Measurements from ENCODE around the gene PACSIN2.

Gene PACSIN2

GRCh38 chr22:43047605-43048004 lies 32.7 kb upstream of the PACSIN2 start:
- Histone ChIP-seq H3K27me3 (replicated peaks; ENCODE audit: control insufficient read depth, insufficient read depth, low read length) (no peaks in the 10 kb centered on the region), H3K36me3 (ENCODE audit: control insufficient read depth, insufficient read depth, low read length) (no peaks in the 10 kb centered on the region), H3K4me3 (replicated peaks; ENCODE audit: low read depth, low read length) (no peak overlapping the region)
- no peak for DNase-seq (ENCODE audit: extremely low read depth, insufficient read length)
- TF ChIP-seq CTCF (IDR thresholded peaks at IDR 0.05; ENCODE audit: insufficient read depth, low read length, poor library complexity, severe bottlenecking) = no peak

DNA sequence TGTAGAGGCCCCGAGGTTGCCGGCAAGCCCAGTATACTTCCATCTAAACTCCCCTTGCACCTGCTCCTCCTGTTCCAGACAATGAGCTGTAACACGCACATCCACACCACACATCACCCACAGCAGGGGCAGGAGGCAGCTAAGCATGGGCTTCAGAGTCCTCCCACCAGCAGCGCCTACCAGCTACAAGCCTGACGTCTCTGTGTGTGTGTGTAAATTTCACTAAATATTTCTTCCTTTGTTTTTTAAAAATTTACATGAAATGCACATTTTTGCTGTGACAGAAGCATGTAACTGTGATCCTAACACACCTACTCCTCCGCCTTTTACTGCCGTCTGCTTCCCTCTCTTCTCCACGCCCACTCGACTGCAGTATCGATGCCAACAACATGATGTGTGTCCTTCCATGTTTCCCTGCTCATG lies 29.4 kb upstream of the PACSIN2 start:
- no peaks in the 10 kb centered on the region for H3K36me3 ChIP-seq (ENCODE audit: control insufficient read depth, insufficient read depth, low read length)
- no peak for TF ChIP-seq CTCF (IDR thresholded peaks at IDR 0.05; ENCODE audit: insufficient read depth, low read length, poor library complexity, severe bottlenecking)
- H3K4me3 ChIP-seq (replicated peaks; ENCODE audit: low read depth, low read length) = no peak overlapping the region
- no peak for DNase-seq (ENCODE audit: extremely low read depth, insufficient read length)
- H3K27me3 ChIP-seq (replicated peaks; ENCODE audit: control insufficient read depth, insufficient read depth, low read length) = no peaks in the 10 kb centered on the region

- no peak for TF ChIP-seq CTCF (IDR thresholded peaks at IDR 0.05; ENCODE audit: insufficient read depth, low read length, poor library complexity, severe bottlenecking)
Observed at GRCh38 chr22:43042101-43042780, 27.3 kb upstream of the PACSIN2 start.

DNA sequence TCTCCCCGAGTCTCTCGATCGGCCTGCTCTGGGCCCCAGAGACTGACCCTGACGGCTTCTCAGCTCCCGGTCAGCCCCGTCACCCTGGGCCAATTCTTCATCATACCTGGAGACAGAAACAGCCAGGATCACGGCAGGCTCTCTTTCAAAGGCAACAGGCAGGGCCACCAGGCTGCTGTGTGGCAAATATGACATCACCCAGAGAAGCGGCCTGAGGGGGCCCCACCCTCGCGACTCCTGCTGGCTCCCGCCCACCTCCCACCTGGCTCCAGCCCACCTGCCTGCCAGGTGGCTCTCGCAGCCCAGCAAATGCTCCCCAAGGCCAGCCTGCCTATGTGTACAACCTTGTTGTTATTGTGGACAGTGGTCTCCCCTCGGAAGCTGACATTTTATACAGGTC lies 24.9 kb upstream of the PACSIN2 start:
- no peak for TF ChIP-seq CTCF (IDR thresholded peaks at IDR 0.05; ENCODE audit: insufficient read depth, low read length, poor library complexity, severe bottlenecking)
- H3K27me3 ChIP-seq (replicated peaks; ENCODE audit: control insufficient read depth, insufficient read depth, low read length) = no peaks in the 10 kb centered on the region
- H3K36me3 ChIP-seq (ENCODE audit: control insufficient read depth, insufficient read depth, low read length) = no peaks in the 10 kb centered on the region
- no peak for DNase-seq (ENCODE audit: extremely low read depth, insufficient read length)
- no peak overlapping the region for H3K4me3 ChIP-seq (replicated peaks; ENCODE audit: low read depth, low read length)

More at GRCh38 chr22:43042101-43042780, 27.3 kb upstream of the PACSIN2 start:
- no peak for DNase-seq (ENCODE audit: extremely low read depth, insufficient read length)
- Histone ChIP-seq H3K4me3 (replicated peaks; ENCODE audit: low read depth, low read length) (no peak overlapping the region), H3K27me3 (replicated peaks; ENCODE audit: control insufficient read depth, insufficient read depth, low read length) (no peaks in the 10 kb centered on the region), H3K36me3 (ENCODE audit: control insufficient read depth, insufficient read depth, low read length) (no peaks in the 10 kb centered on the region)

DNA sequence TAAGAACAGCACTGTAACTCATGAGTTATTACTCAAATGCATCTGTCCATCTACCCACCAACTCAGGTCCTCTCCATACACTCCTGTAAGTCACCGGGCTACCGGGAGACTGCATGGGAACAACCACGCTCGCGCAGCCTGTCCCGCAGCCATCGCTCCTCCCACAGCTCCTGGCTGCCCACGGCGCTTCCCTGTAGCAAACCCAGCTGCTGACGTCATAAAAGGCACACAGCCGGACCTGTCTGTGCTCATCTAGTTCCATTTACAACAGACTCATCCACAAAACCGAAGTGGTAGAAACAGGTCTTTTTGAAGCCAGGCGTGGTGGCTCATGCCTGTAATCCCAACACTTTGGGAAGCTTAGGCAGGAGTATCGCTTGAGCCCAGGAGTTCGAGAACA lies 23.4 kb upstream of the PACSIN2 start:
- TF ChIP-seq CTCF (IDR thresholded peaks at IDR 0.05; ENCODE audit: insufficient read depth, low read length, poor library complexity, severe bottlenecking) = no peak
- DNase-seq (ENCODE audit: extremely low read depth, insufficient read length) = no peak
- Histone ChIP-seq H3K4me3 (replicated peaks; ENCODE audit: low read depth, low read length) (no peak overlapping the region), H3K27me3 (replicated peaks; ENCODE audit: control insufficient read depth, insufficient read depth, low read length) (no peaks in the 10 kb centered on the region), H3K36me3 (ENCODE audit: control insufficient read depth, insufficient read depth, low read length) (no peaks in the 10 kb centered on the region)
